Tibial nerve (tissue), 4 donors: Measurements from ENCODE around the gene SLC36A2.

Experiments used
- CTCF ChIP-seq, 5 experiments: fragments of 200-600 bp in 3 of 5; fragments of 450-650 bp in 2 of 5; sonication (generic) in 3 of 5; IDR thresholded peaks; one replicate each; pipeline ENCODE4 v1.5.1; 2016 to 2019; ENCODE audit warnings: antibody characterized with exemption in 5 of 5, mild to moderate bottlenecking in 3 of 5, moderate library complexity in 2 of 5
- EP300 ChIP-seq, 2 donors: sonication (generic); formaldehyde crosslinking; IDR thresholded peaks; one replicate each; pipeline ENCODE4 v1.6.1; 2017; ENCODE audit warnings: antibody characterized with exemption in 2 of 2, mild to moderate bottlenecking in 1 of 2
- POLR2A ChIP-seq, 2 donors: fragments of 450-650 bp; IDR thresholded peaks; one replicate each; pipeline ENCODE4 v1.6.1; 2017; ENCODE audit warnings: antibody characterized with exemption in 2 of 2, mild to moderate bottlenecking in 2 of 2, moderate library complexity in 2 of 2

GRCh38 chr5:151363673-151364072 is 16.3 kb upstream of the SLC36A2 start:
- TF ChIP-seq EP300 (IDR thresholded peaks at IDR 0.05) (no peak), CTCF (IDR thresholded peaks at IDR 0.05) (no peak), POLR2A (IDR thresholded peaks at IDR 0.05) (no peak)
